GM23338 (cell line): ENCODE data around the gene ADAMTS17.

ENCODE experiments used
- CREB1 ChIP-seq: fragments of 250-450 bp; sonication (Bioruptor Pico); IDR thresholded peaks from 2 replicates; pipeline ENCODE4 v1.5.0; 2020; ENCODE audit warnings: low read depth, mild to moderate bottlenecking, moderate library complexity
- EZH2 ChIP-seq: fragments of 200-600 bp; sonication (generic); IDR thresholded peaks from one replicate; pipeline ENCODE4 v1.8.0; 2017; ENCODE audit warnings: antibody characterized with exemption, mild to moderate bottlenecking, low read depth; ENCODE audit not compliant: unreplicated experiment
- EZH2phosphoT487 ChIP-seq: fragments of 200-600 bp; sonication (generic); IDR thresholded peaks from one replicate; pipeline ENCODE4 v1.8.1; 2018; ENCODE audit warnings: antibody characterized with exemption; ENCODE audit not compliant: unreplicated experiment
- JUNB ChIP-seq: IDR thresholded peaks from one replicate; pipeline ENCODE4 v1.6.1; 2016; ENCODE audit warnings: antibody characterized with exemption; ENCODE audit not compliant: unreplicated experiment
- POLR2AphosphoS5 ChIP-seq: IDR thresholded peaks from 2 replicates; pipeline ENCODE4 v1.6.1; 2016; ENCODE audit warnings: antibody characterized with exemption, low read depth
- STAT1 ChIP-seq: IDR thresholded peaks from one replicate; pipeline ENCODE4 v1.6.1; 2016; ENCODE audit warnings: antibody characterized with exemption; ENCODE audit not compliant: unreplicated experiment
- ZNF331 ChIP-seq: fragments of 250-450 bp; sonication (Bioruptor Pico); IDR thresholded peaks from 2 replicates; pipeline ENCODE4 v1.5.0; 2020; ENCODE audit warnings: low read depth, mild to moderate bottlenecking, moderate library complexity
- TF ChIP-seq, protein P1 (sequence below), 2 experiments: fragments of 200-600 bp in 1 of 2; sonication (generic) in 1 of 2; conservative IDR thresholded peaks; 2 replicates each; pipeline versions ENCODE4 v1.5.1 to v1.6.1; 2016 to 2017; ENCODE audit warnings: antibody characterized with exemption in 2 of 2, low read depth in 2 of 2, mild to moderate bottlenecking in 2 of 2, moderate library complexity in 1 of 2
- TF ChIP-seq, protein P2 (sequence below): IDR thresholded peaks from 2 replicates; pipeline ENCODE4 v1.6.1; 2016; ENCODE audit warnings: antibody characterized with exemption

DNA sequence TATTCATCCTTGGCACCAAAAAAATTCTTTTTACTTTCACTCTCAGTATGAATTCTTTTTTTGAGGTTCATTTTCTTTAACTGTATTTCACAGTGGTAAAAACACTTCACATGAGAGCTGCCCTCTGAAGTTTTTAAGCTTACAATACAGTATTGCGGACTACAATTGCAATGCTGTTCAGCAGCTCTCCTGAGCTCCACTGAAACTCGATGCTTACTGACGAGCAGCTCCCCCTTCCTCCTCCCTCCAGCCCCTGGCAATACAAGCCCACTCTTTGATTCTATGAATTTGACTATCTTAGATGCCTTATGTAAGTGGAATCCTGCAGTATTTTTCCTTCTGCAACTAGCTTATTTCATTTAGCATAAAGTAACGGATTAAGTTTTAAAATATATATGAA, 183.4 kb downstream of the ADAMTS17 start:
- TF ChIP-seq, protein P1, sequence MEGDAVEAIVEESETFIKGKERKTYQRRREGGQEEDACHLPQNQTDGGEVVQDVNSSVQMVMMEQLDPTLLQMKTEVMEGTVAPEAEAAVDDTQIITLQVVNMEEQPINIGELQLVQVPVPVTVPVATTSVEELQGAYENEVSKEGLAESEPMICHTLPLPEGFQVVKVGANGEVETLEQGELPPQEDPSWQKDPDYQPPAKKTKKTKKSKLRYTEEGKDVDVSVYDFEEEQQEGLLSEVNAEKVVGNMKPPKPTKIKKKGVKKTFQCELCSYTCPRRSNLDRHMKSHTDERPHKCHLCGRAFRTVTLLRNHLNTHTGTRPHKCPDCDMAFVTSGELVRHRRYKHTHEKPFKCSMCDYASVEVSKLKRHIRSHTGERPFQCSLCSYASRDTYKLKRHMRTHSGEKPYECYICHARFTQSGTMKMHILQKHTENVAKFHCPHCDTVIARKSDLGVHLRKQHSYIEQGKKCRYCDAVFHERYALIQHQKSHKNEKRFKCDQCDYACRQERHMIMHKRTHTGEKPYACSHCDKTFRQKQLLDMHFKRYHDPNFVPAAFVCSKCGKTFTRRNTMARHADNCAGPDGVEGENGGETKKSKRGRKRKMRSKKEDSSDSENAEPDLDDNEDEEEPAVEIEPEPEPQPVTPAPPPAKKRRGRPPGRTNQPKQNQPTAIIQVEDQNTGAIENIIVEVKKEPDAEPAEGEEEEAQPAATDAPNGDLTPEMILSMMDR (conservative IDR thresholded peaks at IDR 0.05; ENCODE audit: low read depth in 2 of 2), result no peak
- TF ChIP-seq EZH2 (no peak), JUNB (no peak), POLR2AphosphoS5 (no peak), CREB1 (CRISPR knock-in tag) (no peak), EZH2phosphoT487 (no peak), ZNF331 (no peak), STAT1 (no peak)
- TF ChIP-seq, protein P2, sequence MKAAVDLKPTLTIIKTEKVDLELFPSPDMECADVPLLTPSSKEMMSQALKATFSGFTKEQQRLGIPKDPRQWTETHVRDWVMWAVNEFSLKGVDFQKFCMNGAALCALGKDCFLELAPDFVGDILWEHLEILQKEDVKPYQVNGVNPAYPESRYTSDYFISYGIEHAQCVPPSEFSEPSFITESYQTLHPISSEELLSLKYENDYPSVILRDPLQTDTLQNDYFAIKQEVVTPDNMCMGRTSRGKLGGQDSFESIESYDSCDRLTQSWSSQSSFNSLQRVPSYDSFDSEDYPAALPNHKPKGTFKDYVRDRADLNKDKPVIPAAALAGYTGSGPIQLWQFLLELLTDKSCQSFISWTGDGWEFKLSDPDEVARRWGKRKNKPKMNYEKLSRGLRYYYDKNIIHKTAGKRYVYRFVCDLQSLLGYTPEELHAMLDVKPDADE, result no peak
